Large intestine (tissue), 3 donors: ENCODE measurements around the gene EPN1. TPM values are rescaled to one million over a fixed set of nuclear protein-coding genes. Genes with fewer than 3 reads are reported as not detected.
"Not testable (repeated sequence)": the region's sequence is repeated elsewhere in the genome, so short reads cannot be mapped to it uniquely, and the experiment has no call there.

ENCODE experiments used
- DNase-seq, 2 donors: peaks; one replicate each; pipeline versions ENCODE4 v3.0.0 to v3.0.0-alpha.2; 2013
- H3K27ac ChIP-seq: one replicate; pipeline ENCODE4 v1.5.1; 2013; ENCODE audit warnings: low read length
- H3K27me3 ChIP-seq: 2 replicates; pipeline ENCODE4 v1.6.1; 2013; ENCODE audit warnings: low read length; ENCODE audit not compliant: control insufficient read depth, insufficient read depth
- H3K36me3 ChIP-seq: 2 replicates; pipeline ENCODE4 v1.6.1; 2013; ENCODE audit warnings: low read length; ENCODE audit not compliant: control insufficient read depth, insufficient read depth
- H3K4me1 ChIP-seq: one replicate; pipeline ENCODE4 v1.6.1; 2013; ENCODE audit warnings: low read length; ENCODE audit not compliant: control insufficient read depth, insufficient read depth
- H3K4me3 ChIP-seq: one replicate; pipeline ENCODE4 v1.5.1; 2013; ENCODE audit warnings: low read length
- H3K9me3 ChIP-seq: one replicate; pipeline ENCODE4 v1.6.1; 2013; ENCODE audit warnings: mild to moderate bottlenecking, low read depth, low read length, moderate library complexity; ENCODE audit not compliant: control insufficient read depth
- WGBS: methylation state at CpG from one replicate; pipeline ENCODE4 v1.1.5; 2013; ENCODE audit warnings: low lambda C conversion rate; ENCODE audit not compliant: insufficient coverage; 5-methylcytosine and 5-hydroxymethylcytosine counted together
- polyA plus RNA-seq: library from polyadenylated mRNA; unstranded; fragments of 120-200 nt; gene quantifications from one replicate; pipeline ENCODE4 v1.2.1, GENCODE V29; 2013

Gene EPN1
- polyA plus RNA-seq, 1 donor, result 153 TPM

GRCh38 chr19:55730378-55730777 lies 55.4 kb downstream of the EPN1 start:
- H3K4me1 ChIP-seq, H3K36me3 ChIP-seq, H3K4me3 ChIP-seq, H3K27ac ChIP-seq, DNase-seq, H3K9me3 ChIP-seq, H3K27me3 ChIP-seq: not testable (repeated sequence)
- WGBS, result 100% methylated on average over 1 of the region's 2 CpGs

GRCh38 chr19:55738302-55738701 lies 63.3 kb downstream of the EPN1 start, which contains the start of gene NLRP9:
Gene NLRP9 (minus strand): TSS chr19:55738402. CDS start chr19:55738374, 28 bp downstream.
- H3K4me1 ChIP-seq, result no peaks in the 10 kb centered on the region
- WGBS, result 100% methylated on average over 1 of the region's 3 CpGs
- DNase-seq, result no peak
- H3K27me3 ChIP-seq, result no peaks in the 10 kb centered on the region
- no peaks in the 10 kb centered on the region for H3K9me3 ChIP-seq
- H3K27ac ChIP-seq, result no peak within 1 kb of the TSS
- no peak within 1 kb of the TSS for H3K4me3 ChIP-seq
- no peaks in the 10 kb centered on the region for H3K36me3 ChIP-seq

- Histone ChIP-seq H3K4me3 (no peak overlapping the region), H3K36me3 (no peaks in the 10 kb centered on the region), H3K27ac (no peak overlapping the region), H3K27me3 (no peaks in the 10 kb centered on the region), H3K4me1 (no peaks in the 10 kb centered on the region), H3K9me3 (no peaks in the 10 kb centered on the region)
- 100% methylated on average over 1 of the region's 6 CpGs for WGBS
- no peak for DNase-seq
These were observed 75.7 kb downstream of the EPN1 start for GRCh38 chr19:55750715-55751114.

GRCh38 chr19:55753401-55753800 lies 78.4 kb downstream of the EPN1 start:
- Histone ChIP-seq H3K4me3 (no peak overlapping the region), H3K27ac (no peak overlapping the region), H3K27me3 (no peaks in the 10 kb centered on the region), H3K4me1 (no peaks in the 10 kb centered on the region), H3K36me3 (no peaks in the 10 kb centered on the region), H3K9me3 (no peaks in the 10 kb centered on the region)
- DNase-seq, result no peak
- 100% methylated on average over 1 of the region's 3 CpGs for WGBS

GRCh38 chr19:55756808-55757207 lies 81.8 kb downstream of the EPN1 start:
- WGBS, result no CpG with 5 or more reads among the region's 4 CpGs
- not testable (repeated sequence) for H3K27me3 ChIP-seq, H3K27ac ChIP-seq, H3K36me3 ChIP-seq, DNase-seq, H3K4me3 ChIP-seq, H3K4me1 ChIP-seq, H3K9me3 ChIP-seq

- not testable (repeated sequence) for H3K27ac ChIP-seq, H3K4me1 ChIP-seq, H3K9me3 ChIP-seq, DNase-seq, H3K27me3 ChIP-seq, H3K4me3 ChIP-seq, H3K36me3 ChIP-seq
- WGBS, result no CpG with 5 or more reads among the region's 3 CpGs
These were observed 83.8 kb downstream of the EPN1 start, which contains the start of gene RFPL4A for GRCh38 chr19:55758797-55759196. Gene RFPL4A (plus strand): TSS chr19:55759097. CDS start chr19:55761801, 2,704 bp downstream.

Other genes with a start within 250 kb of the EPN1 start
- gene SHISA7, start 231.9 kb upstream of the EPN1 start, polyA plus RNA-seq, result 1.1 TPM
- gene ISOC2, start 213.6 kb upstream of the EPN1 start, polyA plus RNA-seq, result 30.4 TPM
- not detected for gene C19orf85, start 210.5 kb upstream of the EPN1 start, polyA plus RNA-seq
- gene ZNF628, start 198.6 kb upstream of the EPN1 start, polyA plus RNA-seq, result 5.6 TPM
- gene NAT14, start 190.0 kb upstream of the EPN1 start, polyA plus RNA-seq, result 14.0 TPM
- 4.0 TPM for gene SSC5D, start 186.8 kb upstream of the EPN1 start, polyA plus RNA-seq
- 0.66 TPM for gene SBK2, start 138.1 kb upstream of the EPN1 start, polyA plus RNA-seq
- gene SBK3, start 129.7 kb upstream of the EPN1 start, polyA plus RNA-seq, result 0.15 TPM
- 14.9 TPM for gene ZNF579, start 94.4 kb upstream of the EPN1 start, polyA plus RNA-seq
- gene FIZ1, start 75.7 kb upstream of the EPN1 start, polyA plus RNA-seq, result 13.9 TPM
- 18.9 TPM for gene ZNF524, start 74.9 kb upstream of the EPN1 start, polyA plus RNA-seq
- gene ZNF865, start 69.6 kb upstream of the EPN1 start, polyA plus RNA-seq, result 10.4 TPM
- 15.6 TPM for gene ZNF784, start 50.7 kb upstream of the EPN1 start, polyA plus RNA-seq
- 31.3 TPM for gene ZNF580, start 34.2 kb upstream of the EPN1 start, polyA plus RNA-seq
- 29.1 TPM for gene ZNF581, start 31.6 kb upstream of the EPN1 start, polyA plus RNA-seq
- gene CCDC106, start 27.0 kb upstream of the EPN1 start, polyA plus RNA-seq, result 11.6 TPM
- gene U2AF2, start 20.2 kb upstream of the EPN1 start, polyA plus RNA-seq, result 167 TPM
- not detected for gene NLRP9, start 63.2 kb downstream of the EPN1 start, polyA plus RNA-seq
- 0.15 TPM for gene RFPL4A, start 83.9 kb downstream of the EPN1 start, polyA plus RNA-seq
- gene RFPL4AL1, start 93.9 kb downstream of the EPN1 start, polyA plus RNA-seq, result not detected
- 0.04 TPM for gene NLRP11, start 156.8 kb downstream of the EPN1 start, polyA plus RNA-seq
- not detected for gene NLRP4, start 161.3 kb downstream of the EPN1 start, polyA plus RNA-seq